Measurements from ENCODE around the gene LTA4H.
"Not testable (repeated sequence)": the region's sequence is repeated elsewhere in the genome, so short reads cannot be mapped to it uniquely, and the experiment has no call there.

The LTA4H gene

DNA sequence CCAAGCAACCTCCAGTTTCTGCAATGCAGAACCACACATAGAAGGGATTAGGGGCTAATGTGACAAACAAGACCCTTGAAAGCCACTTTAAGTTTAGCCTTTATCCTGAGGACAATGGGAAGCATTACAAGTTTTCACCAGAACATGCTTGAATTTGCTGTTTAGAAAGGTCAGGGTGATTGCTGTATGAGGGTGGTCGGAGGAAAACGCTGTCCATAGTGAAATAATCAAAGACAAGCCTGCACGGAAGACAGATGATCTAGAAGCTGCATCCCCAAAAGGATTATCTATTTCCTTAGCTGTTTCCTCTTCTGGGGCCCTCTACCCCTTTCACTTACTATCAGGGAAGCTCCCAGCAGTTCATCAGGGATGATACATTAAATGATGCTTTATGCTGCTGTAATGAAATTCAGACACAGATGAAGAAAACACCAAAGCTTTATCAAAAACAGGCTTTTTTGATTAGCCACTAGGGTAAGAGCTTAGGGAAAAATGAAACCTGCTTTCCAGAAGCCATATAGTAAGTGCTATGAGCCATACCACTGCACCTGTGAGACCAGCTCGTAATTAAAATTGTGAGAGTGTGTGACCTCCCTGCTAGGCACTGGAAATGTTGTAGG, 45.8 kb downstream of the LTA4H start:
- no peak for DNase-seq

DNA sequence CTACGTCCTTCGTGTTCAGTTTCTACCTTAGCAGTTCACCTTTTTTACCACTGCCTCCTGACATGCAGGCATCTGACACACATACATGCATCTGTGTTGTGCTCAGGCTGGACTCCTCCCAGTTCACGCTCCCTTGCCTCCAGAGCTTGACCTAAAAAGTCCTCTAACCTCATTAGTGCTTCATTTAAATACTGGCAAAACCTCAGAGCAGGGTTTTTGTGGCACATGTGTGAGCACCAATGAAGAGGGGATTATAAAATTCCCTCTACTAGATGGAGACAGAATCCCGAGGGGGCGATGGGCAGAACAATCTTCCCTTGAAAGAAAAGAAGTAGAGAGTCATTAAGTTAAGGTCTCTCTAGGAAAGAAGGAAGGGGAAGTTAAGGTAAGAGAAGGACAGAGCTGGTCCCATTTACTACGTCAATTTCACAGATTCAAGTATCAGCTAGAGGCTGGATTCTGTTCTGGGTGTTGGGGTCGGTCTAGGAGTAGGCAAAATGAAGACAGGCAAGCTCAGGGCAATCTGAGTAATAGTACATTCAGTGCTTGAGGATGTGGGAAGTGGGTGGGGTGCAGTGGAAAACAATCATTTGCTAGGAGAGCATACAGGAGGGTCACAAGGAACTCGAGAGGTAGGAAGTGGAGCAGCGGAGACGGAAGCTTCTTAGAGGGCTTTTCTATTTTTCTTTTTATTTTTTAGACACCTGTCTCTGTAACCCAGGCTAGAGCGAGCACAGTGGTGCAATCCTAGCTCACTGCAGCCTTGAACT, 46.7 kb downstream of the LTA4H start:
- no peak for DNase-seq

DNA sequence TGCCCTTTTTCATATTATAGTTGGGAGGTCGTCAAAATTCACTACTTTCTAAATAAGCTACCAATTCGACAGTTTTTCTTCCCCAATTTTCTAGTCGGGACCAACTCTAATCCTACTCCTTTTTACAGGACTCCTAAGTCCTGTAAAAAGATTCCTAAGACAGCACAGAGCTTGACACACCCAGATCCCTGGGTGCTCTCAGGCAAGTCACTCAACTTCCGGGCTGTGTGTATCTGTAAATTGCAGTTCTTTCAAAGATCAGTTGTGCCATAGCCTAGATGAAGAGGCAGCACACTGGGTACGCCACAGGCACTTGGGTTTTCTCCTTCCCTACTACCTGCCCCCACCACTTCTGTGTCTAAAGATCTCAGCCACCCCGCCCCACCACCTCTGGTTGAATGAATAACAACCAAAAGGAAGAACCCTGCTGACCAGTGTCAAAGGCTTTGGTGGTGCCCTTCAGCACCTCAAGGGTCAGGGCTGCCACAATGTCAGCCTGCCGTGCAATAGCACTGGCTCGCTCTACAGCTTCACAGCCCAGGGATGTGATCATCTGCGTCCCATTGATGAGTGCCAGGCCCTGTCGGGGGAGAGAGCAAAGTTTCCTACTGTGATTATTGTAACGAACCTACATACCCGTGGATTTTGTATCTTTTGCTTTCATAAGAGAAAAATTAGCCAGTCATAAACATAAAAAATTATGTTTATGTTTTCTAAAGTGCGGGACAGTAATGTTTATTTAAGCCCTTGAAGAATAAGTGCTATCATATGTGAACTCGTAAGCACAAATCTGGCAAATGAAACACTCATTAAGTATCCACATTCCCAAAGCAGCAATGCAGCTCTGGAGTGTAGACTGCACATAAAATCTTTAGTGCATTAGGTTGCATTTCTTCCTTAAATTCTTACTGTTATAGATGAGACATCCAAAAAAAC, 48.5 kb downstream of the LTA4H start:
- DNase-seq, result no peak

DNA sequence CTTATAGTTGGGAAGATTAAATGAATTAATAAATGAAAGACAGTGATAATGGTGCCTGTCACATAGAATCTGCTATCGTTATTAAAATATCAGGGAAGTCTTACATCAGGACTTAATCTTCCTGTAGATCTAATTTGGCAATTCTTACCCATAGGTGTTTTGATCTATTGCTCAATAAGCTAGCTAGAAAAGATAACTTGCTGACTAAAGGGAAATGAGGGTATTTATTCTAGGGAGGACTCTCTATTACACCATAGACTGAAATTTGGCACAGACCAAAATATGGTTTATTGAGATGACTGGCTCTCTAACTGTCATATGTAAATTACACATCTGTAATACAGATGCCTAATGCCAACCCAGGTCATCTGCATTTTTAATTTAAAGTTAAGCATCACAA, 50.7 kb downstream of the LTA4H start:
- no peak for DNase-seq

DNA sequence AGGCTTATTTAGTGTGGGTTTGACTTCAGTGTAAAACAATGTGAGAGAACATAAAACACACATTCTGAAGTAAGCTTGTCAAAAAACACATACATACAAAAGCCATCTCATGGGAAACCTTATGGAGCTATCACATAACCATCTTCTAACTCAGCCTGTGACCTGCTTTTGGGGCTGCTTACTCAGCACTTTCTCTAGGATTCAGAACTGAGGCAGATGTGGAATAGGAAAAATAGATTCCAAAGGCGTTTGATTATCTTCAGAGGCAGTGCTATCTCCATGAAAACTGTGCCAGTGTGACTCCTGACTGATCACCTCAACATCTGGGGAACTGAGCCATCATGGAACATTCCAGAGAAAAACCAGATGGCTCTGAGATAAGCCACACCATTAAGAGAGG, 52.8 kb downstream of the LTA4H start:
- no peak for DNase-seq

DNA sequence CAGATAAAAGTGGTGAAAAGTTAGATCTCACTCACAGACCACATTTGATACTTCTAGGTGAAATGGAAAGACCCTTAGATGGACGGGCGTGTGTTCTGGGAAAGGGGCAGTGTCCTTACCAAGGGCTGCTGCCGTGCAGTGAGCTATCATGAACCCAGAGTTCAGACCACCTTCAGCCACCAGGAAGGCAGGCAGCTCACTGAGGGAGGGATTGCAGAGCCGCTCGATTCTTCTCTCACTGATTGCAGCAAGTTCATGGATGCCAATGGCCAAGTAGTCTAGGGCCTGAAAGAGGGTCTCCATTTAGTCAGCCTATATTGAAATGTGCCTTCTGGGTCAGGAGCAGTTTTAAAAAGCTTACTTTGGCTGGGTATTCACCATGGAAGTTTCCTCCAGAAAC, 55.0 kb downstream of the LTA4H start:
- no peak for DNase-seq

DNA sequence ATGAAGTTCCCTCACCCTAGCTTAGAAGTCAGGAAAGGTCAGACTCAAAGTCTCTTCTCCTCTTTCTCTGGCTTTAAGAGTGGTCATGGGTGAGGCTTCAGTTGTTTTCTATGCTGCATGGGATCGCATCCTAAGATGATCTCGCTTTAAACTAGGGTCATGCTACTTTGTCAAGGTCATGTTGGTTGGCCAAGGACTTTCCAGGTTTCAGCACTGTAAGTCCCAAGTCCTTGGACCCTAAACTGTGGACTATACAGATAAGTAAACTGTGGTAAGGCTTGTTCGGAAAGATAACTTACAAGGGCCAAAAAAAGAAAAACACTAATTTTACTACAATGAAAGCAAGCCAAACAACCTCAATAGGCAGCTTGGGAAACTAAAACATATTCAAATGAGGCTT, 56.6 kb downstream of the LTA4H start:
- no peak for DNase-seq

DNA sequence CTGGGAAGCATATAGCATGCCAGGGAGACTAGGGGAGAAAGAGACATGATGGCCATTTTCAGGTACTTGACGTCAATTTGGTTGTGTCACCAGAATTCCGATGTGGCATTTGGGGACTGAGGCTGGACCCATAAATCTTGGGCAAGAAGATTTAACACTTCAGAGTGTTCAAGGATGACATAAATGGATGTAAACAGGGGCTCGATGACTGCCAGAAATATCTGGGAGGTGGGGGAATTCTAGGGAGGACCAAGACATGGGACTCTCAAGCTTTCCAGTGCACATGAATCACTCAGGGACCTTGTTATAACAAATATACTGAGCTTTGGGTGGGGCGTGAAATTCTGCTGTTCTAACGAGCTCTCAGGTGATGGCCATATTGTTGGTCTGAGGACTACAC, 57.0 kb downstream of the LTA4H start:
- no peak for DNase-seq

DNA sequence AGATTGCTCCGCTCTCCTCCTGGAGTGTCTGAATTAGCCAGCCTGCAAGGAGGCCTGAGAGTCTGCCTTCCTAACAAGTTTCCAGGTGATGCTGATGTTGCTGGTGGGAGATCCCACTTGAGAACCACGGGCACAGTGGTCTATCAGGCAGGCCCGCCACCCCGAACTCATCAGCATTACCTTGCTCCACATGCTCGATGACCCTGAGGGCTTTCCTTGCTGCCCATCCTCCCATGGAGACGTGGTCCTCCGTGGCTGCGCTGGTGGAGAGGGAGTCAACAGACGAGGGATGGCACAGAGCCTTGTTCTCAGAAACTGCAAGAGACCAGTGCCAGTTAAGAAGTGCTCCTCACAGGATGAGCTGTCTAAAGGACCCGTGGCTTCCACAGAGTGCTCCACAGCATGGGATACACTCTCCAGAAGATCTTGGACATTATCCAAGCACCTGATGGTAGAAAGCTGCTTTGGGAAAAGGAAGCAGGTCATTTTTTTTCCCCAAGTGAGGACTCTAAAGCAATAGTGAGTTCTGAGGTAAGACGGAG, 57.6 kb downstream of the LTA4H start:
- DNase-seq, result no peak

DNA sequence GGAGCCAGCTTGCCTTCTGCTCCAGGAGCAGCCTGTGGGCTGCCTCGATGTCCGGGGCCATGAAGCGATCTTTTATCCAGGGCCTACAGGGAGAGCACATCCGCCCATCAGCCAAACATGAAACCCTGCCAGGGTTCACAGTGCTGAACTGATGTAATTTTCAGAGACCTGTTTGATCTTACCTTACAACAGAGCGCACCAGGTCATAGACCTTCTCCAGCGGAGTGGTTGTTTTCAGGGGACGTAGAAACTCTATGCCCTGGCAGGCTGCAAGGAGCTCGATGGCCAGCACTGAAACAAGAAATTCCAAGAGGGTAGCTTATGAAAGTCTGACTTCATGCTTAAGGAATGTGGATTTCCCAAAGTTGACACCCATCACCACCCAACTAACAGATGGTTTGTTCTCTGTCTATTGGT, 59.0 kb downstream of the LTA4H start:
- no peak for DNase-seq

DNA sequence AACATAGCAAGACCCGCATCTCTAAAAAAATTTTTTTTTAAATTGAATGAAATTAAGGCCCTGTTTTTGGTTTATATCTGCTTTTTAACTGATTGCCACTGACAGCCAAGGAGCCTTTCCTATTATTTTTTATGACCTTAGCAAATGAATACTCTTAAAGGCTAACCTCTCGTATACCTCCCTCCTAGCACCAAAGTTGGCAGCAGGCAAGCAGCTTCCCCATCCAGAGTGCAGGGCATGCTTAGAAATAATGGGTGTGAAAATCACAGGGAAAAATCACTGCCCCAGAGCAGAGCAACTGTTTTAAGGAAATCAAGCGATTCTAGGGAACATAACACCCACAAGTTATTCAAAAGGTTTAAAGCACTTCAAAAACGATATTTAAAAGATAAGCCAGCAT, 59.9 kb downstream of the LTA4H start:
- no peak for DNase-seq

DNA sequence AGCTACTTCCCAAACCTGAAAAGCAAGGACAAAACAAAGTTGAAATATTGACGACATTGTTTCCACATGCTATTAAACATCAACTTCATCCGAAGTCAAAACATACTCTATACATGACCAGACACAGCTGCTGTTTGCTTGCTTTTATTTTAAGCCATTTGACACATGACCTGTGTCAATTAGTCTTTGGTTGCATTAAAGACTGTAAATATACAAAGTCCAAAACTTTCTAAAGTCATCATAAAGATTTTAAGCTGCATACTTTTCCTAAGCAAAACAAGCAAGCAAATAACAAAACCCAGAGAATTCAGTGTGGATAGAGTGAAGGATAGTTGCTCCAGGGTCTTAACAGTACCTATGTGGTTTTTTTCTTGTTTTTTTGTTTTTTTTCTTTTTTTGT, 61.0 kb downstream of the LTA4H start:
- no peak for DNase-seq

DNA sequence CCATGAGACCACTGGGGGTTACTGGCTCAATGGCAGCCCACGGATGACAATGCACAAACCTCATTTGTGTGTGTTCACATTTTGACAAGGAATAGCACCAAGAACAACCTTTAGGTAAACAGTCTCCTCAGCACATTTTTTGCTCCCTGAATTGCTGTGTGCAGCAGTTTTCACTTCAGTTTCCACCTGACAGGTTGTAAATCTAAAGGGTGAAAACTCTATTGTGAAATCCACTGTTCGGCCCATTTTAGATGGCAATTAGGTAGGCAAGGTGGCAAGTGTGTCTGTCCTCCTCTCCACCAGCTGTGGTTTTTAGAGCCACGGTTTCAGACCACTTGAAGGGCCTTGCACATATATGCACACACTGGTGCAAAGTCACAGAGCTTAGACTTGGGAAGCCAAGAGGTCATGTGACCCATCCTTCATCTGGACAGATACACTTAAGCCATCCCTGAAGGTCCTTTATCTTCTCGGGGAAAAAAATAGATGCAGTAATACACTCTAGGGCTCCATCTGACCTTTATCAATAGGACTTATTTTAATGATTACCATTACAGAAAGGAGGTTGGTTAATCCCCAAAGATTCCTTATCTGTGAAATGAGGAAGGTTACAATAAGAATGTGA, 62.4 kb downstream of the LTA4H start:
- no peak for DNase-seq

DNA sequence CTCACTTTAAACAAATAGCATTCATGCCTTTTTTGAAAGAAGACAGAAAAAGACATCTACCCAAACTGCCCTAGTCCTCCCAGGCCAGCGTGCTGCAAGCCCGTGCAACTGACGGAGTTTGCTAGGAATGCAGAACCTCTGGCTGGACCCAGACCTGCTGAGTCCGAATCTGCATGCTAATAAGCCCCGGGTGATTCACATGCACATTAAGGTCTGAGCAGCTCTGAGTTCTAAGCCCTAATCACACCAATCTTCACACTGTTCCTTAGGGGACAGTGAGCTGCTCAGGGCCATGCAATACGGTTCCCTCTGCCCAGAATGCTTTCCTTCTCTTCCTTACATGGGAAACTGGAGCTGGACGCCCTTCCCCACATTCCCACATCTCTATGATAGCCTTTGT, 64.5 kb downstream of the LTA4H start:
- no peak for DNase-seq

DNA sequence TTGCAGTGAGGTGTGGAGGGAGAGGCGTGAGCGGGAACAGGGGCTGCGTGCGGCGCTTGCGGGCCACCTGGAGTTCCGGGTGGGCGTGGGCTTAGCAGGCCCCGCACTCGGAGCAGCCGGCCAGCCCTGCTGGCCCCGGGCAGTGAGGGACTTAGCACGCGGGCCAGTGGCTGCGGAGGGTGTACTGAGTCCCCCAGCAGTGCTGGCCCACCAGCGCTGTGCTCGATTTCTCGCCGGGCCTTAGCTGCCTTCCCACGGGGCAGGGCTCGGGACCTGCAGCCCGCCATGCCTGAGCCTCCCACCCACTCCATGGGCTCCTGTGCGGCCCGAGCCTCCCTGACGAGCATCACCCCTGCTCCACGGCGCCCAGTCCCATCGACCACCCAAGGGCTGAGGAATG, 66.3 kb downstream of the LTA4H start:
- DNase-seq, result not testable (repeated sequence)

DNA sequence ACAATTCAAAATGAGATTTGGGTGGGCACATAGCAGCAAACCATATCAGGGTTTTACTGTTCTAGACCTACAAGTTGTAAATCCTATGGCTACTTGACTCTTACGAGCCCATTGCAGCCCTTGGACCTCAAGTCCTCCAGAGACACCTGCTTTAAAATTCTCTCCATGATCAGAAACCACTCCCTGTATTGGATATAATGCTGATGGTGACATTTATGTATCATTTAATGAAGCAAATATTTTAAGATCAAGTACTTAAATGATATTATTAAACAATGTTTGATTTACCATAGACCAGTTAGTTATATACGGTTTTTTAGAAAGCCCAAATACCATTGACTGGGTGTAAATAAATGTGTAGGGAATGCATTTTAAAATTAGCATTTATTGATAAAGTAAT, 68.1 kb downstream of the LTA4H start:
- no peak for DNase-seq

DNA sequence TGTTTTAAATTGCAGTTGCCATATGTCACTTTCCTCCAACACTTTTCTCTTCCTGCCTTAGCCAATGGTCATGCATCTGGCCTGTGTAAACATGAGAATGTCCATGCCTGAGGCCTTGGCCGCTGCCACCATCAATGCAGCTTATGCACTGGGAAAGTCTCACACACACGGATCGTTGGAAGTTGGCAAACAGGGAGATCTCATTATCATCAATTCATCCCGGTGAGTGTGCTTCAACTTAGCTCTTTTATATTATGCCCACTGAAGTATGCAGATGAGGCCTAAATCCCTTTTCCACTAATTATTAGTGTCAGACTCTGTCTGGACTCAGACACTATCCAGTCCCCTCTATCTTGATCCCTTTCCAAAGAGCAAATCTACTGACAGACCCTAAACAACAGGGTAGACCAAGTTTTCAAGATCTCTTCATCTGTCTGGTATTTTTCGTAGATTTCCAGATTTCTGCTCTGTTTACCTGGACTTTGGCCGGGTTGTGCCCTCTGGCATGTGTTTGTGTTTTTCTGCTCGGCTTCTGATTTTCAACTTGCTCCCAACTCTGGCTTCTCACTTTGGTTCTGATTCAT, 69.0 kb downstream of the LTA4H start:
- no peak for DNase-seq

DNA sequence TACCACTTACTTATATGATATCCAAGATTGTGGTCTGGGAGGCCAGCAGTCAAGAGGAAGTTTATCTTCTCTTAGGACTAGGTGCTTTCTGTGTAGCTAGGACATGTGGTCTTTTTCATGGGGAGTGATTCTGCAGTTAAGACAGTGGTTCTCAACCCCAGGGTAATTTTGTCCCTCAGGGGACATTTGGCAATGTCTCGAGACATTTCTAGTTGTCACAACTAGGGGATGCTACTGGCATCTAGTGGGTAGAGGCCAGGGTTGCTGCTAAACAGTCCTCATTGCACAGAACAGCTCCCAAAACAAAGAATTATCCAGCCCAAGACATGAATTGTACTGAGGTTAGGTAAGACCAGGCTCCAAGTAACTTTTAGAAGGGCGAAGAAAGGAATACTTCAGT, 72.3 kb downstream of the LTA4H start:
- no peak for DNase-seq

DNA sequence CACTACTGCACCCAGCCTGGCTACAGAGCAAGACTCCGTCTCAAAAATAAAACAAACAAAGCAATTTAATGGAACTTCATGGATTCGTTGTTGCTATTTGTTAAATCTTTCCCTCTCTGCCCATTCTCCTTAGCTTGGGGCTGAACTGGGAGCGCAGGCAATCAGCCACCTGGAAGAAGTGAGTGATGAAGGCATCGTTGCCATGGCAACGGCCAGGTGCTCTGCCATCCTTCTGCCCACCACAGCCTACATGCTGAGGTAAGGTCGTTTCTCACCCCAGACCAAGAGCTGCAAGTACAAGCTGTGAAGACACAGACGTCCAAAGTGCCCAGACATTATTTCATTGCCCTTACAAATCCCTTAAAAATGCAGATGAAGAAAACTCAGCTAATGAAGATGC, 73.2 kb downstream of the LTA4H start:
- DNase-seq, result no peak

DNA sequence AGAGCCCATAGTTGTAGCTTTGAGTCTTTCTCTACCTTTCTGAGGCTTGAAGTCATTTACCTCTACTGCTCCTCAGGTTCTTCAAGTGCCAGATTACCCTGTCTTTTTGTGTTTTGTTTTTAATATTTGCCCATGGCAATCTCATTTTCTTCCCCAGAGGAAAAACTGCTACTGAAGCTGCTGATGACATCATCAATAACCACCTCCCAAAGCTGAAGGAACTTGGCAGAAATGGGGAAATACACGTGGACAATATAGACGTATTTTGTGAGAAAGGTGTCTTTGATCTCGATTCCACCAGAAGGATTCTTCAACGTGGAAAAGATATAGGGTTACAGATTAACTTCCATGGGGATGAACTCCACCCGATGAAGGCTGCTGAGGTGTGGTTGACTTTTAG, 75.1 kb downstream of the LTA4H start:
- no peak for DNase-seq

DNA sequence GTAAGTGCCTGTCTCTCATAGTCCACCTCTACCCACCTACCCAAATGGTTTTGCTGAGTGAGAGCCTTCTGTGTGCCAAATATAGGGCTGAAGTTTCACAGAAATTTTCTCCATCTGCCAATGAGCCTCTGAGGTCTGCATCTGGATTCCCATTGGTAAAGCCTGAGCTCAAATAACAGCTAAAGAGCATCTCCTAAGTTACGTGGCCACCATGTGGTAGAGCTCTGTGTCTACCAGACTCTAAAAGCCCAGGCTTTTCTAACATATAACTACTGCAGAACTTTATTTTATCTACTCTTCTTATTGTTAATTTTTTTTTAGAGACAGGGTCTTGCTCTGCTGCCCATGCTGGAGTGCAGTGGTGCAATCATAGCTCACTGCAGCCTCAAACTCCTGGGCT, 76.3 kb downstream of the LTA4H start:
- no peak for DNase-seq

DNA sequence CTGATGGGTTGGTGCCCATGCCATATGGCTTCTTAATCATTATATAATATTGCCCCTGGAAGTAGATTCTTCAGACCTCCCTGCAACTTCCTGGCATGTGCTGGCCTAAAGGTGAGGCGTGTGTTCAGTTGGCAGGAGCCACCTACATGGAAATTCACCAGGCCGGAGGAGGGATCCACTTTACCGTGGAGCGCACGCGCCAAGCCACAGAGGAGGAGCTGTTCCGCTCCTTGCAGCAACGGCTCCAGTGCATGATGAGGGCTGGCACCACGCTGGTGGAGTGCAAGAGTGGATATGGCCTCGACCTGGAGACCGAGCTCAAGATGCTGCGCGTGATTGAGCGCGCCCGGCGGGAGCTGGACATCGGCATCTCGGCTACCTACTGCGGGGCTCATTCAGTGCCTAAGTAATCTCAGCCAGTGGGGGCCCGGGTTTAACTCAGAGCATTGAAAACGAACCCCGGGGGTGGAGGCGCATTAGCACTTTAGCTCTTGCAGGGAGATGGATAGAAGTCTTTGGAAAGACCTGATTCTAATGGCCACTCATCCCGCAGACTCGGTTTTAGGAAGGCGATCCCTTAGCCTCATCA, 78.7 kb downstream of the LTA4H start:
- no peak for DNase-seq
